Eye (tissue), 1 donor: ENCODE results near the gene RBSN.
A peak's percentile ranks its signal among the peaks of the same experiment; 100 is the strongest.
"Not testable (repeated sequence)": the region's sequence is repeated elsewhere in the genome, so short reads cannot be mapped to it uniquely, and the experiment has no call there.

Experiments
- DNase-seq: peaks from one replicate; pipeline ENCODE4 v3.0.0-alpha.2; 2015

RBSN gene

GRCh38 chr3:15098503-15099363 is at the start of gene RBSN:
Gene RBSN, minus strand, starts transcription at chr3:15099148. Its CDS starts 3,028 bp downstream, at chr3:15096120.
- peak; percentile 98 for DNase-seq

GRCh38 chr3:15148614-15149013 is 49.7 kb upstream of the RBSN start:
- no peak for DNase-seq

- not testable (repeated sequence) for DNase-seq
Measured at GRCh38 chr3:15136885-15137284, 37.9 kb upstream of the RBSN start.

- DNase-seq, result not testable (repeated sequence)
Measured at GRCh38 chr3:15134968-15135367, 36.0 kb upstream of the RBSN start.

- not testable (repeated sequence) for DNase-seq
Measured at GRCh38 chr3:15128403-15128802, 29.5 kb upstream of the RBSN start.

GRCh38 chr3:15126975-15127374 is 28.0 kb upstream of the RBSN start:
- not testable (repeated sequence) for DNase-seq

GRCh38 chr3:15122398-15122797 is 23.4 kb upstream of the RBSN start:
- DNase-seq, result no peak

GRCh38 chr3:15121936-15122335 is 23.0 kb upstream of the RBSN start:
- DNase-seq, result no peak

- no peak for DNase-seq
Measured at GRCh38 chr3:15120986-15121385, 22.0 kb upstream of the RBSN start.

GRCh38 chr3:15117011-15117410 is 18.1 kb upstream of the RBSN start:
- DNase-seq, result no peak

- no peak for DNase-seq
Measured at GRCh38 chr3:15116032-15116669, 17.2 kb upstream of the RBSN start.

- DNase-seq, result no peak
Measured at GRCh38 chr3:15114466-15115358, 15.8 kb upstream of the RBSN start.

GRCh38 chr3:15113884-15114283 is 14.9 kb upstream of the RBSN start:
- no peak for DNase-seq

- DNase-seq, result no peak
Measured at GRCh38 chr3:15113471-15113870, 14.5 kb upstream of the RBSN start.

- no peak for DNase-seq
Measured at GRCh38 chr3:15112011-15112410, 13.1 kb upstream of the RBSN start.

GRCh38 chr3:15110206-15110605 is 11.3 kb upstream of the RBSN start:
- DNase-seq, result no peak

GRCh38 chr3:15108869-15109268 is 9.9 kb upstream of the RBSN start:
- no peak for DNase-seq

- peak; percentile 84 for DNase-seq
Measured at GRCh38 chr3:15108082-15108545, 9.2 kb upstream of the RBSN start.

- no peak for DNase-seq
Measured at GRCh38 chr3:15107075-15107947, 8.4 kb upstream of the RBSN start.

GRCh38 chr3:15102836-15103235 is 3.9 kb upstream of the RBSN start:
- no peak for DNase-seq

GRCh38 chr3:15102256-15102655 is 3.3 kb upstream of the RBSN start:
- no peak for DNase-seq
